B cell (primary cell): ENCODE results near the gene HGFAC. TPM values are rescaled to one million over a fixed set of nuclear protein-coding genes. Genes with fewer than 3 reads are reported as not detected.
A peak's percentile ranks its signal among the peaks of the same experiment; 100 is the strongest.

Source experiments
- ATAC-seq: fragments of 200-7000 bp; cut with Tn5 transposase; one replicate; pipeline ENCODE4 v1.10.0; 2021; ENCODE audit warnings: low read depth, mild to moderate bottlenecking, moderate number of reproducible peaks, moderate library complexity
- CTCF ChIA-PET: fragments of 350-600 bp; sonication (Branson Sonifier 250); formaldehyde crosslinking; loops from one replicate; lab custom pipeline; 2021; ENCODE audit warnings: antibody characterized with exemption, inconsistent platforms; lab: Charles Lee
- POLR2A ChIA-PET: fragments of 350-600 bp; sonication (Branson Sonifier 250); formaldehyde crosslinking; loops from one replicate; lab custom pipeline; 2021; ENCODE audit warnings: antibody characterized with exemption; lab: Charles Lee
- DNase-seq: peaks from one replicate; pipeline ENCODE4 v3.0.0; 2013
- H2AFZ ChIP-seq: 2 replicates; pipeline ENCODE4 v1.6.1; 2012; ENCODE audit warnings: mild to moderate bottlenecking, low read depth, low read length; ENCODE audit not compliant: insufficient read depth, poor library complexity, severe bottlenecking
- H3K27ac ChIP-seq, 2 donors: 1 replicate in 1 of 2; 2 replicates in 1 of 2; pipeline ENCODE4 v1.5.1; 2012 to 2013; ENCODE audit warnings: low read length in 2 of 2, mild to moderate bottlenecking in 2 of 2, moderate library complexity in 1 of 2
- H3K27me3 ChIP-seq, 4 experiments: fragments of 200-600 bp in 1 of 4; sonication (generic) in 1 of 4; replicated peaks in 1 of 4; 1 replicate in 2 of 4; 2 replicates in 2 of 4; pipeline versions ENCODE4 v1.6.1 to v1.7.0; 2013 to 2016; ENCODE audit warnings: low read length in 3 of 4, mild to moderate bottlenecking in 2 of 4, mixed read lengths in 1 of 4, moderate library complexity in 1 of 4; ENCODE audit not compliant: insufficient read depth in 4 of 4, control insufficient read depth in 3 of 4; ENCODE audit errors: control extremely low read depth in 1 of 4
- H3K36me3 ChIP-seq, 2 experiments: replicated peaks in 1 of 2; 1 replicate in 1 of 2; 2 replicates in 1 of 2; pipeline versions ENCODE4 v1.6.1 to v1.7.1; 2013; ENCODE audit warnings: low read length in 1 of 2; ENCODE audit not compliant: insufficient read depth in 2 of 2, control insufficient read depth in 1 of 2; ENCODE audit errors: control extremely low read depth in 1 of 2, extremely low read depth in 1 of 2
- H3K4me1 ChIP-seq, 2 donors: fragments of 200-600 bp in 1 of 2; sonication (generic) in 1 of 2; 1 replicate in 1 of 2; 2 replicates in 1 of 2; pipeline versions ENCODE4 v1.5.1 to v1.6.1; 2013 to 2017; ENCODE audit warnings: low read length in 2 of 2; ENCODE audit not compliant: control insufficient read depth in 2 of 2, insufficient read depth in 2 of 2
- H3K4me2 ChIP-seq: replicated peaks from 2 replicates; pipeline ENCODE3; 2012; ENCODE audit warnings: mild to moderate bottlenecking, low read depth, low read length; ENCODE audit not compliant: poor library complexity, severe bottlenecking
- H3K4me3 ChIP-seq, 5 experiments: fragments of 200-600 bp in 1 of 5; sonication (generic) in 1 of 5; 1 replicate in 3 of 5; 2 replicates in 2 of 5; pipeline versions ENCODE4 v1.5.1 to v1.7.0; 2011 to 2016; ENCODE audit warnings: low read length in 4 of 5, mild to moderate bottlenecking in 4 of 5, low read depth in 2 of 5, control low read depth in 1 of 5, moderate library complexity in 1 of 5; ENCODE audit not compliant: insufficient read depth in 1 of 5; ENCODE audit errors: control extremely low read depth in 1 of 5, extremely low read depth in 1 of 5
- H3K79me2 ChIP-seq: fragments of 200-600 bp; sonication (generic); one replicate; pipeline ENCODE4 v1.6.0; 2016; ENCODE audit warnings: low read length; ENCODE audit not compliant: control insufficient read depth, insufficient read depth
- H3K9ac ChIP-seq: fragments of 200-600 bp; sonication (generic); 2 replicates; pipeline ENCODE4 v1.6.1; 2017; ENCODE audit warnings: mild to moderate bottlenecking, low read length, moderate library complexity
- H3K9me3 ChIP-seq, 3 donors: one replicate each; pipeline versions ENCODE4 v1.6.1 to v1.7.1; 2013; ENCODE audit warnings: low read length in 2 of 3; ENCODE audit not compliant: control insufficient read depth in 2 of 3, insufficient read depth in 1 of 3; ENCODE audit errors: control extremely low read depth in 1 of 3
- H4K20me1 ChIP-seq: 2 replicates; pipeline ENCODE4 v1.6.0; 2012; ENCODE audit warnings: mild to moderate bottlenecking, low read length; ENCODE audit not compliant: insufficient read depth, control insufficient read depth, poor library complexity, severe bottlenecking
- H3K27ac Mint-ChIP-seq: one replicate; pipeline ENCODE4 v1.8.0; 2021; ENCODE audit warnings: mixed read lengths
- H3K27me3 Mint-ChIP-seq: one replicate; pipeline ENCODE4 v1.8.0; 2021; ENCODE audit warnings: mixed read lengths
- H3K4me1 Mint-ChIP-seq: one replicate; pipeline ENCODE4 v1.8.0; 2021; ENCODE audit warnings: mixed read lengths
- H3K4me3 Mint-ChIP-seq: one replicate; pipeline ENCODE4 v1.8.0; 2021; ENCODE audit warnings: mixed read lengths
- H3K9me3 Mint-ChIP-seq: one replicate; pipeline ENCODE4 v1.8.0; 2022; ENCODE audit warnings: mixed read lengths; ENCODE audit not compliant: insufficient read depth
- EZH2 ChIP-seq: IDR thresholded peaks from 2 replicates; pipeline ENCODE4 v1.6.1; 2012; ENCODE audit warnings: borderline replicate concordance, low read depth, mild to moderate bottlenecking, moderate library complexity, low read length; ENCODE audit not compliant: insufficient read depth, poor library complexity, severe bottlenecking
- WGBS: methylation state at CpG from one replicate; pipeline ENCODE4 v1.1.5; 2013; ENCODE audit warnings: missing lambda C conversion rate; ENCODE audit not compliant: insufficient coverage; 5-methylcytosine and 5-hydroxymethylcytosine counted together
- intact Hi-C: fragments of 100-400 bp; cut with micrococcal nuclease; formaldehyde crosslinking; loops from one replicate; pipeline ENCODE4 v1.10.0; 2022
- polyA plus RNA-seq: library from polyadenylated mRNA; depleted of rRNA; stranded (reverse); fragments of >200 nt; gene quantifications from 2 replicates; pipeline ENCODE4 v1.2.3, GENCODE V29; 2012
- total RNA-seq, 2 donors: library from RNA; stranded (reverse); fragments of 120-200 nt in 1 of 2; gene quantifications; 1 replicate in 1 of 2; 2 replicates in 1 of 2; pipeline versions ENCODE4 v1.2.3 to v1.2.4, GENCODE V29; 2013 to 2022
- TF ChIP-seq, protein P1 (sequence below): fragments of 200-600 bp; IDR thresholded peaks from one replicate; pipeline ENCODE4 v1.8.0; 2022; ENCODE audit warnings: antibody characterized with exemption, mild to moderate bottlenecking

Gene HGFAC
- total and polyA plus RNA-seq, 2 donors (not counting 1 experiment from before 2014, with no cell fraction given) = not detected

DNA sequence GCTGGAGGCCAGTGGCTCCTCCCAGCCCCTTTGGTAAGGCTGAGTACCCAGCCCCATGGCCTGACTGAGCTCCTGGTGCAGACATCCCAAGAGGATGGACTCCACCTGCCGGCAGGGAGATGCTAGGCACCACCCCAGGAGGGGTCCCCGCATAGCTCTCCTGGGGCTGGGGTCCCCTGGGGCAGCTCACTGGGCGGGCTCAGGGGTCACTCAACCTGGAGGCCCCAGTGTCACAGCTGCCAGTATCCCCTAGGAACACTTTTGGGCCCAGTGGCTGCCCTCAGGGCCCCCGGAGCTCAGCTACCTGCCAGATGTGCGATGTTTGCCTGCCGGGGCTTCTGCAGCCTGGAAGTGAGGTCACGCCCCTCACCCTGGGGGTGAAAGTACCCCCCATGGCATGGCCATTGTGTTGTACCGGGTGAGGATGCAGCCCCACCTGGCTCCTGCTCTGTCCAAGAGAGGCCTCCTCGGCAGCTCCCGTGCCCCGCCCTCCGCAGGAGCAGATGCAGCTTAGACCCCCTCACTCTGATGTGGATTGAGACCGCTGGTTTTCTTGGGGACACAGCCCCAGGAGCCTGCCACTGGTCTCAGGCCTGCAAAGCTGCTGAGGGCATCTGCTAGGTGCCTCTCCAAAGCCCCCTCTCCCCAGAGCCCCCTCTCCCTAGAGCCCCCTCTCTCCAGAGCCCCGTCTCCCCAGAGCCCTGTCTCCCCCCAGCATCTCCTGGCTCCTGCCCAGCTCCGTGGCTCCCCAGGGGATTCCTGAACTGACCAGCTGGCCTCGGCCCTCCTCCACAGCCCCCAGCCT is 6.7 kb upstream of the HGFAC start:
- ChIA-PET POLR2A (no interaction called here), CTCF (interaction anchor here (1.1 to 2.5 kb wide), 2 partner anchors 89 to 91 kb away, joined by 4 to 9 read pairs; no protein-coding TSS in a partner anchor)
- H3K79me2 ChIP-seq = no peaks in the 10 kb centered on the region
- no peaks in the 10 kb centered on the region for H3K4me1 ChIP-seq
- DNase-seq (no peak), ATAC-seq (no peak)
- no peak overlapping the region for H3K27ac ChIP-seq
- no peak overlapping the region for H2AFZ ChIP-seq
- TF ChIP-seq, protein P1, sequence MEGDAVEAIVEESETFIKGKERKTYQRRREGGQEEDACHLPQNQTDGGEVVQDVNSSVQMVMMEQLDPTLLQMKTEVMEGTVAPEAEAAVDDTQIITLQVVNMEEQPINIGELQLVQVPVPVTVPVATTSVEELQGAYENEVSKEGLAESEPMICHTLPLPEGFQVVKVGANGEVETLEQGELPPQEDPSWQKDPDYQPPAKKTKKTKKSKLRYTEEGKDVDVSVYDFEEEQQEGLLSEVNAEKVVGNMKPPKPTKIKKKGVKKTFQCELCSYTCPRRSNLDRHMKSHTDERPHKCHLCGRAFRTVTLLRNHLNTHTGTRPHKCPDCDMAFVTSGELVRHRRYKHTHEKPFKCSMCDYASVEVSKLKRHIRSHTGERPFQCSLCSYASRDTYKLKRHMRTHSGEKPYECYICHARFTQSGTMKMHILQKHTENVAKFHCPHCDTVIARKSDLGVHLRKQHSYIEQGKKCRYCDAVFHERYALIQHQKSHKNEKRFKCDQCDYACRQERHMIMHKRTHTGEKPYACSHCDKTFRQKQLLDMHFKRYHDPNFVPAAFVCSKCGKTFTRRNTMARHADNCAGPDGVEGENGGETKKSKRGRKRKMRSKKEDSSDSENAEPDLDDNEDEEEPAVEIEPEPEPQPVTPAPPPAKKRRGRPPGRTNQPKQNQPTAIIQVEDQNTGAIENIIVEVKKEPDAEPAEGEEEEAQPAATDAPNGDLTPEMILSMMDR = no peak
- no peak for TF ChIP-seq EZH2
- H3K27ac Mint-ChIP-seq = no peak overlapping the region
- H3K4me3 ChIP-seq = no peak overlapping the region
- no peaks in the 10 kb centered on the region for H3K27me3 Mint-ChIP-seq
- no peaks in the 10 kb centered on the region for H3K9me3 ChIP-seq
- no peaks in the 10 kb centered on the region for H4K20me1 ChIP-seq
- no peak overlapping the region for H3K4me3 Mint-ChIP-seq
- no peak overlapping the region for H3K4me2 ChIP-seq
- intact Hi-C loops = no loop called here
- H3K36me3 ChIP-seq = no peaks in the 10 kb centered on the region
- WGBS = 83% methylated on average over 16 of the region's 16 CpGs
- no peaks in the 10 kb centered on the region for H3K27me3 ChIP-seq
- no peaks in the 10 kb centered on the region for H3K4me1 Mint-ChIP-seq
- H3K9ac ChIP-seq = no peak overlapping the region
- H3K9me3 Mint-ChIP-seq = no peaks in the 10 kb centered on the region

DNA sequence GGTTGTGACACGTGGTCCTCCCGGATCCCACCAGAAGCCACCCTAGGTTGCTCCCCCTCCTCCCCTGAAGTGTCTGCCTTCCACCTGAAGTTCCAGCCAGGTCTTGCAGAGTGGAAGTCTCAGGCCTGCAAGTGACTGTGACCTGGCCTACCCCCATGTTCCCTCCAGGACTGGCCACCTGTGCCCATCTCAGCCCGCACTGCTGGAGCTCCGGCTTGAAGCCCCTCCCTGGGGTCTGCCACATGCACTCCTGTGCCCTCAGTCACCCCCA is 6.1 kb upstream of the HGFAC start:
- Histone ChIP-seq H4K20me1 (no peaks in the 10 kb centered on the region), H2AFZ (no peak overlapping the region), H3K79me2 (no peaks in the 10 kb centered on the region), H3K4me3 (no peak overlapping the region), H3K36me3 (no peaks in the 10 kb centered on the region), H3K9me3 (no peaks in the 10 kb centered on the region), H3K4me1 (no peaks in the 10 kb centered on the region), H3K4me2 (no peak overlapping the region), H3K9ac (no peak overlapping the region), H3K27ac (no peak overlapping the region), H3K27me3 (no peaks in the 10 kb centered on the region)
- intact Hi-C loops = no loop called here
- TF ChIP-seq, protein P1 = no peak
- WGBS = 85% methylated on average over 4 of the region's 4 CpGs
- no peaks in the 10 kb centered on the region for H3K4me1 Mint-ChIP-seq
- no peaks in the 10 kb centered on the region for H3K27me3 Mint-ChIP-seq
- DNase-seq (no peak), ATAC-seq (no peak)
- H3K4me3 Mint-ChIP-seq = no peak overlapping the region
- H3K27ac Mint-ChIP-seq = peak overlapping the region; percentile 32
- ChIA-PET POLR2A (no interaction called here), CTCF (interaction anchor here (2.5 kb wide), 1 partner anchor 89 kb away, joined by 9 read pairs; no protein-coding TSS in a partner anchor)
- no peaks in the 10 kb centered on the region for H3K9me3 Mint-ChIP-seq
